Measurements from ENCODE around the gene C12orf54. TPM values are rescaled to one million over a fixed set of nuclear protein-coding genes. Genes with fewer than 3 reads are reported as not detected.
"Not testable (repeated sequence)": the region's sequence is repeated elsewhere in the genome, so short reads cannot be mapped to it uniquely, and the experiment has no call there.

The C12orf54 gene
- total RNA-seq, 1 experiment from 2014 or later = not detected

DNA sequence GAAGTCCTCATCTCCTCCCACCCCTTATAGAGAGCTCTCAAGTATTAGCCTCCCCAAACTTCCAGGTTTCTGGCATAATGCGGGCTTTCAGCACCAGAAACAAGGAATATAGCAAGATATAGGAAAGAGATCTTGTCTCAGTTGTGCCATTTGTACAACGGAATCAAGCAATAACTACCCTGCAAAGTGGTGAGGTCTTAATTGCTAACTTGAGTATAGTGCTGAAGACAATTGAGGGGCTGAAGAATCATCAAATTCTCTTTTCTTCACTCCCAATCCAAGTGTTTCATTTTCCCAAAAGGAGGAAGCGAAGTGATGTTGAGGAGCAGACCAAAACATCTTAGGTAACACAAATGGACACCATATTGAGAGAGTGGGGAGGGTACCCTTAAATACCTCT, 36.8 kb upstream of the C12orf54 start:
- TF ChIP-seq, protein P1, sequence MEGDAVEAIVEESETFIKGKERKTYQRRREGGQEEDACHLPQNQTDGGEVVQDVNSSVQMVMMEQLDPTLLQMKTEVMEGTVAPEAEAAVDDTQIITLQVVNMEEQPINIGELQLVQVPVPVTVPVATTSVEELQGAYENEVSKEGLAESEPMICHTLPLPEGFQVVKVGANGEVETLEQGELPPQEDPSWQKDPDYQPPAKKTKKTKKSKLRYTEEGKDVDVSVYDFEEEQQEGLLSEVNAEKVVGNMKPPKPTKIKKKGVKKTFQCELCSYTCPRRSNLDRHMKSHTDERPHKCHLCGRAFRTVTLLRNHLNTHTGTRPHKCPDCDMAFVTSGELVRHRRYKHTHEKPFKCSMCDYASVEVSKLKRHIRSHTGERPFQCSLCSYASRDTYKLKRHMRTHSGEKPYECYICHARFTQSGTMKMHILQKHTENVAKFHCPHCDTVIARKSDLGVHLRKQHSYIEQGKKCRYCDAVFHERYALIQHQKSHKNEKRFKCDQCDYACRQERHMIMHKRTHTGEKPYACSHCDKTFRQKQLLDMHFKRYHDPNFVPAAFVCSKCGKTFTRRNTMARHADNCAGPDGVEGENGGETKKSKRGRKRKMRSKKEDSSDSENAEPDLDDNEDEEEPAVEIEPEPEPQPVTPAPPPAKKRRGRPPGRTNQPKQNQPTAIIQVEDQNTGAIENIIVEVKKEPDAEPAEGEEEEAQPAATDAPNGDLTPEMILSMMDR (IDR thresholded peaks at IDR 0.05; ENCODE audit: unreplicated experiment) = no peak
- Mint-ChIP-seq H3K4me1 (ENCODE audit: low read depth, unreplicated experiment) (no peaks in the 10 kb centered on the region), H3K4me3 (ENCODE audit: low read depth, unreplicated experiment) (no peak overlapping the region), H3K27me3 (ENCODE audit: unreplicated experiment) (peaks cover 65% of the 10 kb centered on the region), H3K9me3 (ENCODE audit: low read depth, unreplicated experiment) (no peaks in the 10 kb centered on the region), H3K27ac (ENCODE audit: unreplicated experiment) (no peak overlapping the region), H3K36me3 (ENCODE audit: insufficient read depth, unreplicated experiment) (no peaks in the 10 kb centered on the region)
- DNase-seq = no peak
- CTCF ChIA-PET = no interaction called here
- intact Hi-C loops (cut with micrococcal nuclease; ENCODE audit: unreplicated experiment) = no loop called here
- no TSS peak for BruUV-seq (replicated peaks)

DNA sequence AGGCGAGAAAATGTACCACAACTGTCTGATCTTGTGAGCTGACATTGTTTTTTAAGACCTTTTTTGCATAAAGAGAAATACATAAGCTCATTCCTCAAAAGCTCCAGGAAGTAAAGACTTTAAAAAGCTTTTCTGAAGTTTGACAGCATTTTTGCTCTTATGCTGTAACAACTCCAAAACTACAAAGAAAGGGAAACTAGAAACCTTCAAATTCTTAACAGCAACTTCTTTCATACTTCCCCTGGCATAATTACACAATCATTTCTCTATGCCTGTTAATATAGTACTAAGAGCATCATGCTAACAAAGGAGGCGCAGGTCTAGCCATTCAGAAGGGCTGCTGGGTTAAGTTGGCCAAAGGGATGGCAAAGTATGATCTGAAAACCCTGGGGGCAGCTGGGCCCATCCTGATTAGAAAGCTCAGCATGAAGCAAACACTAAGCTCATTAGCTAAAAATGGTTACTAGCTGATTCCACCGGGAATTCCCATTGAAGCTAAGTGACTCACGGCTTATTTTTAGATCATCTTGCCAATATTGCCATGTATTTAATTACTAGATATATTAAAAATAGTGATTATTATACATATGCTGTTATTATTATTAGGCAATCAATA, 36.0 kb upstream of the C12orf54 start:
- BruUV-seq (replicated peaks) = no TSS peak
- CTCF ChIA-PET = no interaction called here
- no peaks in the 10 kb centered on the region for H3K4me1 Mint-ChIP-seq (ENCODE audit: low read depth, unreplicated experiment)
- peaks cover 69% of the 10 kb centered on the region for H3K27me3 Mint-ChIP-seq (ENCODE audit: unreplicated experiment)
- H3K4me3 Mint-ChIP-seq (ENCODE audit: low read depth, unreplicated experiment) = no peak overlapping the region
- no peaks in the 10 kb centered on the region for H3K9me3 Mint-ChIP-seq (ENCODE audit: low read depth, unreplicated experiment)
- TF ChIP-seq, protein P1 (IDR thresholded peaks at IDR 0.05; ENCODE audit: unreplicated experiment) = no peak
- intact Hi-C loops (cut with micrococcal nuclease; ENCODE audit: unreplicated experiment) = no loop called here
- DNase-seq = no peak
- H3K27ac Mint-ChIP-seq (ENCODE audit: unreplicated experiment) = no peak overlapping the region
- no peaks in the 10 kb centered on the region for H3K36me3 Mint-ChIP-seq (ENCODE audit: insufficient read depth, unreplicated experiment)

DNA sequence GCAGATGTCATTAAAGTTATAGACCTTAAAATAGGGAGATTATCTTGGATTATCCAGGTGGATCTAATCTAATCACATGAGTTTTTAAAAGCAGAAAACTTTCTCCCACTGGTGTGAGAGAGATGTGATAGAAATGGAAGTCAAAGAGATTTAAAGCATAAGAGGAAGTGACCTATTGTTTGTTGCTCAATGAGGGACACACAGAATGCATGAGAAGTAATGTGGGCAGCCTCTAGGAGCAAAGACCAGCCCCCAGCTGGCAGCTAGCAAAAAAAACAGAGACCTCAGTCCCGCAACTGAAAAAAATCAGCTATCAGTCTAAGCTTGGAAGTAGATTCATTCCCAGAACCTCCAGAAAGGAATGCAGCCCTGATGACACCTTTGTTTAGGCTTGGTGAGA, 34.5 kb upstream of the C12orf54 start:
- TF ChIP-seq, protein P1 (IDR thresholded peaks at IDR 0.05; ENCODE audit: unreplicated experiment) = no peak
- Mint-ChIP-seq H3K4me3 (ENCODE audit: low read depth, unreplicated experiment) (no peak overlapping the region), H3K27ac (ENCODE audit: unreplicated experiment) (no peak overlapping the region), H3K9me3 (ENCODE audit: low read depth, unreplicated experiment) (no peaks in the 10 kb centered on the region), H3K4me1 (ENCODE audit: low read depth, unreplicated experiment) (no peaks in the 10 kb centered on the region), H3K27me3 (ENCODE audit: unreplicated experiment) (peaks cover 67% of the 10 kb centered on the region), H3K36me3 (ENCODE audit: insufficient read depth, unreplicated experiment) (no peaks in the 10 kb centered on the region)
- no TSS peak for BruUV-seq (replicated peaks)
- intact Hi-C loops (cut with micrococcal nuclease; ENCODE audit: unreplicated experiment) = no loop called here
- CTCF ChIA-PET = interaction anchor here (0.6 kb wide), 1 partner anchor 11 kb away, joined by 3 read pairs; no protein-coding TSS in a partner anchor
- DNase-seq = no peak

DNA sequence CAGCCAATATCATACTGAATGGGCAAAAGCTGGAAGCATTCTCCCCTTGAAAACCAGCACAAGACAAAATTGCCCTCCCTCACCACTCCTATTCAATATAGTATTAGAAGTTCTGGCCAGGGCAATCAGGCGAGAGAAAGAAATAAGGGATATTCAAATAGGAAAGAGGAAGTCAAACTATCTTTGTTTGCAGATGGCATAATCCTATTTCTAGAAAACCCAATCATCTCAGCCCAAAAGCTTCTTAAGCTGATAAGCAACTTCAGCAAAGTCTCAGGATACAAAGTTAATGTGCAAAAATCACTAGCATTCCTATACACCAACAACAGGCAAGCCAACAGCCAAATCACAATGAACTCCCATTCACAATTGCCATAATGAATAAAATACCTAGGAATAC, 30.9 kb upstream of the C12orf54 start:
- H3K4me3 Mint-ChIP-seq (ENCODE audit: low read depth, unreplicated experiment) = no peak overlapping the region
- no peaks in the 10 kb centered on the region for H3K4me1 Mint-ChIP-seq (ENCODE audit: low read depth, unreplicated experiment)
- H3K27me3 Mint-ChIP-seq (ENCODE audit: unreplicated experiment) = peaks cover 50% of the 10 kb centered on the region
- CTCF ChIA-PET = no interaction called here
- BruUV-seq (replicated peaks) = no TSS peak
- DNase-seq = no peak
- no peaks in the 10 kb centered on the region for H3K36me3 Mint-ChIP-seq (ENCODE audit: insufficient read depth, unreplicated experiment)
- TF ChIP-seq, protein P1 (IDR thresholded peaks at IDR 0.05; ENCODE audit: unreplicated experiment) = no peak
- H3K27ac Mint-ChIP-seq (ENCODE audit: unreplicated experiment) = no peak overlapping the region
- no peaks in the 10 kb centered on the region for H3K9me3 Mint-ChIP-seq (ENCODE audit: low read depth, unreplicated experiment)
- intact Hi-C loops (cut with micrococcal nuclease; ENCODE audit: unreplicated experiment) = no loop called here

DNA sequence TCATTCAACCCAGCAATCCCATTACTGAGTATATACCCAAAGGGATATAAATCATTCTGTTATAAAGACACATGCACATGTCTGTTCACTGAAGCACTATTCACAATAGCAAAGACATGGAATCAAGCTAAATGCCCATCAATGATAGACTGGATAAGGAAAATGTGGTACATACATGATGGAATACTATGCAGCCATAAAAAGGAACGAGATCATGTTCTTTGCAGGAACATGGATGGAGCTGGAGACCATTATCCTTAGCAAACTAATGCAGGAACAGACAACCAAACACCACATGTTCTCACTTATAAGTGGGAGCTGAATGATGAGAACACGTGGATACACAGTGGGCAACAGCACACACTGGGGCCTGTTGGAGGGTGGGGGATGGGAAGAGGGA, 29.3 kb upstream of the C12orf54 start:
- H3K36me3 Mint-ChIP-seq (ENCODE audit: insufficient read depth, unreplicated experiment); H3K4me1 Mint-ChIP-seq (ENCODE audit: low read depth, unreplicated experiment); H3K27ac Mint-ChIP-seq (ENCODE audit: unreplicated experiment); H3K9me3 Mint-ChIP-seq (ENCODE audit: low read depth, unreplicated experiment); intact Hi-C loops (cut with micrococcal nuclease; ENCODE audit: unreplicated experiment); DNase-seq; BruUV-seq (replicated peaks); H3K4me3 Mint-ChIP-seq (ENCODE audit: low read depth, unreplicated experiment): not testable (repeated sequence)
- peaks cover 58% of the 10 kb centered on the region for H3K27me3 Mint-ChIP-seq (ENCODE audit: unreplicated experiment)
- CTCF ChIA-PET = interaction anchor here (0.6 kb wide), 1 partner anchor 237 kb away, joined by 3 read pairs; no protein-coding TSS in a partner anchor

All from Calu3 (cell line).